Endodermal cell (in vitro differentiated cells): ENCODE data around the gene GRM5. TPM values are rescaled to one million over a fixed set of nuclear protein-coding genes. Genes with fewer than 3 reads are reported as not detected.

Experiments
- DNase-seq: peaks from one replicate; pipeline ENCODE4 v3.0.0-alpha.2; 2017
- H3K27ac ChIP-seq: 2 replicates; pipeline ENCODE4 v1.5.1; 2013; ENCODE audit warnings: mild to moderate bottlenecking, low read depth, low read length, moderate library complexity
- H3K27me3 ChIP-seq: 2 replicates; pipeline ENCODE4 v1.6.1; 2013; ENCODE audit warnings: mild to moderate bottlenecking, low read length, moderate library complexity; ENCODE audit not compliant: insufficient read depth, control insufficient read depth, poor library complexity, severe bottlenecking
- H3K36me3 ChIP-seq: 2 replicates; pipeline ENCODE4 v1.7.0; 2013; ENCODE audit warnings: mild to moderate bottlenecking, low read length, moderate library complexity; ENCODE audit not compliant: control insufficient read depth, insufficient read depth
- H3K4me1 ChIP-seq: one replicate; pipeline ENCODE4 v1.7.0; 2013; ENCODE audit warnings: low read length; ENCODE audit not compliant: control insufficient read depth, insufficient read depth
- H3K4me3 ChIP-seq: 2 replicates; pipeline ENCODE4 v1.5.1; 2013; ENCODE audit warnings: mild to moderate bottlenecking, low read length, moderate library complexity
- H3K9ac ChIP-seq: 2 replicates; pipeline ENCODE4 v1.6.1; 2013; ENCODE audit warnings: mild to moderate bottlenecking, low read length, moderate library complexity; ENCODE audit not compliant: poor library complexity, severe bottlenecking; ENCODE audit errors: extremely low read depth
- H3K9me3 ChIP-seq: 2 replicates; pipeline ENCODE4 v1.6.1; 2013; ENCODE audit warnings: mild to moderate bottlenecking, low read length, moderate library complexity; ENCODE audit not compliant: control insufficient read depth
- H3K27ac Mint-ChIP-seq: 2 replicates; pipeline ENCODE4 v1.8.0; 2020; ENCODE audit warnings: mixed read lengths
- H3K27me3 Mint-ChIP-seq: 2 replicates; pipeline ENCODE4 v1.8.0; 2021; ENCODE audit warnings: mild to moderate bottlenecking, mixed read lengths; ENCODE audit not compliant: insufficient read depth
- H3K36me3 Mint-ChIP-seq: 2 replicates; pipeline ENCODE4 v1.8.0; 2020; ENCODE audit warnings: low read depth, mixed read lengths
- H3K4me1 Mint-ChIP-seq: 2 replicates; pipeline ENCODE4 v1.8.0; 2020; ENCODE audit warnings: mixed read lengths
- H3K4me3 Mint-ChIP-seq: 2 replicates; pipeline ENCODE4 v1.8.0; 2020; ENCODE audit warnings: mild to moderate bottlenecking, moderate library complexity, mixed read lengths
- H3K9me3 Mint-ChIP-seq: 2 replicates; pipeline ENCODE4 v1.8.0; 2020; ENCODE audit warnings: mild to moderate bottlenecking, mixed read lengths
- CTCF ChIP-seq: fragments of 200-600 bp; sonication (generic); conservative IDR thresholded peaks from 2 replicates; pipeline ENCODE4 v1.5.0; 2021; ENCODE audit warnings: antibody characterized with exemption, mild to moderate bottlenecking
- WGBS, 2 experiments: methylation state at CpG; one replicate each; pipeline versions ENCODE4 v1.1.5 to v1.1.7; 2013; ENCODE audit warnings: missing lambda C conversion rate in 2 of 2, mixed read lengths in 1 of 2; ENCODE audit not compliant: insufficient coverage in 1 of 2, insufficient read length in 1 of 2; 5-methylcytosine and 5-hydroxymethylcytosine counted together
- total RNA-seq, 2 donors: library from RNA; stranded (reverse); fragmentation: NEBNext Ultra II Directional in 1 of 2; extraction: Animal tissue kit (Norgen Biotek cat#: 25700) in 1 of 2; gene quantifications; 2 replicates in 1 of 2; 3 replicates in 1 of 2; pipeline ENCODE4 v1.2.1, GENCODE V29; 2021

GRM5 gene
- total RNA-seq, 2 donors from 2014 or later: 0.07 to 0.09 TPM

GRCh38 chr11:88689548-88690240 is 376.1 kb downstream of the GRM5 start:
- no peak overlapping the region for H3K27ac ChIP-seq
- H3K4me3 ChIP-seq: no peak overlapping the region
- no peak overlapping the region for H3K27ac Mint-ChIP-seq
- H3K9ac ChIP-seq: no peak overlapping the region
- no peaks in the 10 kb centered on the region for H3K4me1 ChIP-seq
- peaks cover 2% of the 10 kb centered on the region for H3K27me3 Mint-ChIP-seq
- peaks cover 4% of the 10 kb centered on the region for H3K36me3 Mint-ChIP-seq
- peaks cover 17% of the 10 kb centered on the region for H3K9me3 Mint-ChIP-seq
- TF ChIP-seq CTCF: no peak
- H3K36me3 ChIP-seq: no peaks in the 10 kb centered on the region
- peaks cover 4% of the 10 kb centered on the region for H3K9me3 ChIP-seq
- 91 to 94% methylated on average over 3 to 5 of the region's 6 CpGs for WGBS, 2 experiments
- H3K27me3 ChIP-seq: no peaks in the 10 kb centered on the region
- DNase-seq: no peak
- no peak overlapping the region for H3K4me3 Mint-ChIP-seq
- H3K4me1 Mint-ChIP-seq: no peaks in the 10 kb centered on the region

- Mint-ChIP-seq H3K27me3 (no peaks in the 10 kb centered on the region), H3K4me3 (no peak overlapping the region), H3K9me3 (peaks cover 25% of the 10 kb centered on the region), H3K27ac (no peak overlapping the region), H3K4me1 (peaks cover 9% of the 10 kb centered on the region), H3K36me3 (peaks cover 4% of the 10 kb centered on the region)
- Histone ChIP-seq H3K4me1 (no peaks in the 10 kb centered on the region), H3K27me3 (no peaks in the 10 kb centered on the region), H3K4me3 (no peak overlapping the region), H3K9ac (no peak overlapping the region), H3K27ac (no peak overlapping the region), H3K36me3 (no peaks in the 10 kb centered on the region), H3K9me3 (peaks cover 10% of the 10 kb centered on the region)
- DNase-seq: peak; percentile 60
- WGBS, 2 experiments: 86% methylated on average over 1 of the region's 1 CpG; no CpG with 5 or more reads in 1 of the 2 experiments
- no peak for TF ChIP-seq CTCF
Observed at GRCh38 chr11:88683024-88683423, 382.8 kb downstream of the GRM5 start.

GRCh38 chr11:88680806-88681205 is 385.0 kb downstream of the GRM5 start:
- Histone ChIP-seq H3K4me1 (no peaks in the 10 kb centered on the region), H3K36me3 (no peaks in the 10 kb centered on the region), H3K27ac (no peak overlapping the region), H3K9ac (no peak overlapping the region), H3K9me3 (peaks cover 10% of the 10 kb centered on the region), H3K27me3 (no peaks in the 10 kb centered on the region), H3K4me3 (no peak overlapping the region)
- 100% methylated on average over 1 of the region's 1 CpG for WGBS, 2 experiments
- H3K4me1 Mint-ChIP-seq: peaks cover 9% of the 10 kb centered on the region
- no peak for TF ChIP-seq CTCF
- peaks cover 19% of the 10 kb centered on the region for H3K9me3 Mint-ChIP-seq
- H3K27me3 Mint-ChIP-seq: no peaks in the 10 kb centered on the region
- H3K4me3 Mint-ChIP-seq: no peak overlapping the region
- H3K27ac Mint-ChIP-seq: no peak overlapping the region
- peaks cover 4% of the 10 kb centered on the region for H3K36me3 Mint-ChIP-seq
- no peak for DNase-seq
